NCI-H1105 treated with DMSO at 0.1 percent for 48 hours (cell line): Measurements from ENCODE around the gene NCOA3.
"Not testable (repeated sequence)": the region's sequence is repeated elsewhere in the genome, so short reads cannot be mapped to it uniquely, and the experiment has no call there.

Experiments used
- DNase-seq: peaks from one replicate; lab custom pipeline; 2025; lab: John Stamatoyannopoulos, UW

The NCOA3 gene

DNA sequence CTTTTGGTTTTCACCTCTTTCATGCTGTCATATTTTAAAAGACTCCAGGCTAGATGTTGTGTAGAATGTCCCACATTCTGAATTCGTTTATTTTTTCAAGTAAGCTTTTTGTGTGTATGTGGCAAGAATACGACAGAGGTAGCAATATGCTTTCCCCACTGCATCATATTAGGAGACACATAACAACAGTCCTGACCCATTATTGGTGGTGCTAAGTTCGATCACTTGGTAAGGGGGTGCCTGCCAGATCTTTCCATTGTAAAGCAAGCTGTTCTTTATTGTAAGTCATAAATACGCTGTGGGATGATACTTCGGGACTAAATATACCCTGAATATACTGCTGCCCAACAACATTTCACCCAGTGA is 588 bp upstream of the NCOA3 start:
- DNase-seq: no peak

DNA sequence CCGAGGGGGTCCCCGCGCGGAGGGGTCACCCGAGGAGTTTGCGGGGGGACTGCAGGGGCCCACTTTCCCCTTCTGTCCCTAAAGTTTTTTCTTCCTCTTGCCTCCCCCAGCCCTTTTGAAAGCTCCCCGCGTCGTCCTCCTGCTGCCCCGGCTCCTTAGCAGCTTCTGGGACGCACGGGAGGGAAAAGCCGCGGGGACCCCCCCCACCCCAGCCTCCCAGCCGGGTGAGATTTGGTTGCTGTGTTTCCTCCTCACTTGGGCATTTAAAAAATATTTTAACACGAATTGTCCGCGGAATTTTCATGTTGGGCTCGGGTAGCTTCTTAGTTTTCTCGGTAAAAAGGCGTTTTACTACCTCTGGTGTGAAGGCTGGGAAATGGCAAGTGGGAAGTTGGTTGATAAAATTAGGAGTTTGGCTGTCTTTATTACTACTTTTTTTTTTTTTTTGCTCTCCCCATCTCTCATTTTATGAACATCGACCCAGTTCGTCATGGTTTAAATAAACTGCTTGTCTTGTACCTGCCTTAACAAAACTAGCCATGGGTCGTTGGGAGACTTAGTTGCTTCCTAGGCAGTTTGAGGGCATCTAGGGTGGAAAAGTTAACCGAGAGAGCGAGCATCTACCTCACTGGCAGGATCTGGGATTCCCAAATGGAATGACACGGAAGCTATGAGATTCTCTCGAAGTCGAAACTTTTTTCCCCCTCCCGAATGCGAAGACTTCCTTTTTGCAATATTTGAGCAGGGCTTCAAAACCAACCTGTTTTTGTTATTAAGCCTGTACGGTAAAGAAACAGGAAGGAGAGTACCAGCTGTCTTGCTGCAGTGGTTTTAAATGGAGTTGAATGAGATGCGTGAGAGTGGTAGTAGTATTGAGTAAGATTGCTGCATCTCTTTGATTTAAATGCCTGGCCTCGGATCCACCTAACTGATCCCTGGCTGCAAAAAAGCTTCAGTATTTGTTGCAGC is 868 bp downstream of the NCOA3 start:
- peak; percentile 60 for DNase-seq

DNA sequence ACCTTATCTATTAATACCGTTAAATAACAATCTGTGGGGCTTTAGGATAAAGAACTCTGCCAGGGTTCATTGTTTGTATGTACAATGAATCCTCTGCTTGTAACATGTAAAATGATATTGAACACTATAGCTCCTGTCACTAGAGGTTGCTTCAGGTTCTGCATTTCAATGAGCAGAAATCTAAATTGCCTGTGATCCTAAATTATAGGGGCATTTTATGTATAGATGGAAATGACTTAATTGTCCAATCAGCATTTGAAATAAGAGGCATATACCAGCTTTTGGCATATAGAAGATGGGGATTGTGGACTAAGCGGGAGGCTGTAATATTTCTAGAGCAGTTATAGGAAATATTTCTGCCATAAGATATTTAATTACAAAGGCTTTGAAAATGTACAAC is 2.0 kb downstream of the NCOA3 start:
- DNase-seq: peak; percentile 40

DNA sequence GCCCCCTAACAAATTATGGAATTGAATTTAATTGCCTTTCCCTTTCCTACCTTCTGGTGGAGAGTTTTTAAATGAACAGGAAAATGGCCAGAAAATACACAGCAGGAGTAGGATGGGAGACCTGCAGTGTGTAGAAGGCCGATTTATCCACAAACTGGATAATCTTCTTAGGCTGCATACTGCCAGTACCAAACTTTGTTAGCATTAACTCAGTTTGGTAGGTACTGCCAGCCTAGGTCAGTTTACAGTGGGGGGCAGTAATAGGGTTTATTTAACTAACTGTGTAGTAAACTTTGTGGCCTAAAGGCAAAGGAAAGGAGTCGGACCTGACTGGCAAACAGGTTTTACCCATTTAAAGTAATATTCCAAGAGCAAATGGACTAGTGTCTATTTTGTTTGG is 4.6 kb downstream of the NCOA3 start:
- DNase-seq: no peak

DNA sequence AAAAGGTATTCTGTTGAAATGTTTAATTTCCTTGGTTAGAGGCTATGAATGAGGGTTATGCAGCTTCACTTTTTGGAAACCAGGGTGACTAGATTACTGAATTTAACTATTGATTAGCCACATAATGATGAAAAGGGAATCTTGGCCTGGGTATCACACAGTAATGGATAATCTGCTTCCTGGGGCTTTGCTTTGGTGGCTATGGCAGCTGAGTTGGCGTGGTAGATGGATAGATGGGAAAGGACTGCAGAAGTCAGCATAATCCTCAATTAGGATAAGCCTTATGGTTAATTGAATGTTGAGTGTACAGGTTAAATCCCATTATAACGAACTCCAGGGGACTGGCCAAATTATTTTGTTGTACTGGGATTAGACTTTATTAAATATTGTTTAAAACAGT is 5.2 kb downstream of the NCOA3 start:
- DNase-seq: no peak

DNA sequence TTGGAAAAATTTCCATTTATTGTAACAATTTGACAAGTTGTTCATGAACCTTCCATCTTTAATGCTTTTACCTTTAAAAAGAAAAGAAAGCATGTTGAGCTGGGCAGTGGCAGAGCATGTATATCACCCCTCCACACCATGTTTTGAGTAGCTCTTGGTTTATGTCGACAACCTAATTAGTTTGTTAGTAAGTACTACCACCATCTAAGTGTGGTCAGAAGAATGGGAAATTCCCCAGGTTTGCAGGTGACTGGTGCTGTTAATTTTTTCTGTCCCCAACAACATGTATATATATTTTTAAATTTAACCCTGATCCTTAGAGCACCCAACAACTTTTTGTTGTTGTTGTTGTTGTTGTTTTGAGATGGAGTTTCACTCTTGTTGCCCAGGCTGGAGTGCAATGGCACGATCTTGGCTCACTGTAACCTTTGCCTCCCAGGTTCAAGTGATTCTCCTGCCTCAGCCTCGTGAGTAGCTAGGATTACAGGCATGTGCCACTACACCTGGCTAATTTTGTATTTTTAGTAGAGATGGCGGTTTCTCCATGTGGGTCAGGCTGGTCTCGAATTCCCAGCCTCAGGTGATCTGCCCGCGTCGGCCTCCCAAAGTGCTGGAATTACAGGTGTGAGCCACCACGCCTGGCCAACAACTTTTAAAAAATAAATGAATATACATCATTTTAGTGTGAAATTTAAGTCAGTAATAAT is 5.7 kb downstream of the NCOA3 start:
- not testable (repeated sequence) for DNase-seq

DNA sequence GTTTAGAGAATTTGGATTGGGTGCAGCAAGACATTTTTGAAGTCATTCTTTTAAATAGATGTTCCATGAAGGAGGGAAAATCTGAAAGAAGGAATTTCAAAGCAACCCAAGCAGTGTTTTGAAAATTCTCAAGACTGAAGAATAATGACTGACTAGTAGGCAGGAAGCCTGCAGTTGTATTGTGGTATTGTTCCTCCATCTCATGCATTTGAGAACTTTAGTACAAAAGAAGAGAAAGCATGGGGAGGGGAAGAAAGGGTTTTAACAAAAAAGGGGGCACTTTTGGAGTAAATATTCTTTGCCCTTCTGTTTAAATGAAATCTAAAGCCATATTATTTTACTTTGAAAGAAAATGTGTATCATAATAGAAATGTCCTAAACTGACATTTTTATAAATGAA is 6.6 kb downstream of the NCOA3 start:
- DNase-seq: no peak

DNA sequence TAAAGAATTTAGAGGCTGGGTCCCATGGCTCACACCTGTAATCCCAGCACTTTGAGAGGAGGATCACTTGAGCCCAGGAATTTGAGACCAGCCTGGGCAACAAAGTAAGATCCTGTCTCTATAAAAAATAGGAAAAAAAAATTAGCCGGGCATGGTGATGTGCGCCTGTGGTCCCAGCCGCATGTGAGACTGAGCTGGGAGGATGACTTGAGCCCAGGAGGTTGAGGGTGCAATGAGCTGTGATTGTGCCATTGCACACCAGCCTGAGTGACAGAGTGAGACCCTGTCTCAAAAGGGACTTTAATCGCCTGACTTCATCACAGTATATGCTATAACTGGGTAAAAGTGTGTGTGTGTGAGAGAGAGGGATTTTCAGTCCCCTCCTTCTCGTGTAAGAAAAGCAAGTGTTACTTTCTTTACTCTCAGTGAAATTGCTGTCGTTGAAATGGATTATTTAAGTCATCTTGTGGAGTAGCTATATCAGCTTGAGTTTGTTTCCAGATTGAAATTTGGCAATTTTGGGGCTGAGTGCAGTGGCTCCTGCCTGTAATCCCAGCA is 7.5 kb downstream of the NCOA3 start:
- no peak for DNase-seq

DNA sequence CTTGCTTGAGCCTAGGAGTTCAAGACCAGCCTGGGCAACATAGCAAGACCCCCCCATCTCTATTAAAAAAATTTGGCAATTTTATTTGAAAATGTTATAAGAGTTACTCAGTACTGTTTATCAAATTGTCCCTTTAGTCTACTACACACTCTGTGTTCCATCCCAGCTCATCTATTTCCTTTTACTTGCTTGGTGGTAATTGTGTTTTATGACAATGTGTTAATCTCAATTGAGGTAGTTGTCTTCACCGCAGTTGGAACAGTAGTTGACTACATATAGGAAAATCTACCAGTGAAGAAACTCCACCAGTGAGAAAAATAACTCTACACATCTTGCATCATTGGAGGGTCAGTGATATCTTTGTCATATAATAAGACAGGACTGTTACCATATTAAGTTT is 8.0 kb downstream of the NCOA3 start:
- DNase-seq: no peak

DNA sequence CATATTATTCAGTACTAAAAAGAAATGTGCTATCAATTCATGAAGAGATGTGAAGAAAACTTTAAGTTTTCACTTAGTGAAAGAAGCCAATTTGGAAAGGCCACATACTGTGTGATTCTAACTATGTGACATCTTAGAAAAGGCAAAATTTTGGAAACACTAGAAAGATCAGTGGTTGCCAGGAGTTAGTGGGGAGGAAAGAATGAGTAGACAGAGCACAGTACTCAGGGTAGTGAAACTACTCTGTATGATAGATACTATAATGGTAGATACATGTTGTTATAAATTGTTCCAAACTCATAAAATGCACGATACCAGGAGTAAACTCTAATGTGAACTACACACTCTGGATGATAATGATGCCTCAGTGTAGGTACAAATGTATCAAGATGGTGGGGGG is 14.2 kb downstream of the NCOA3 start:
- no peak for DNase-seq

DNA sequence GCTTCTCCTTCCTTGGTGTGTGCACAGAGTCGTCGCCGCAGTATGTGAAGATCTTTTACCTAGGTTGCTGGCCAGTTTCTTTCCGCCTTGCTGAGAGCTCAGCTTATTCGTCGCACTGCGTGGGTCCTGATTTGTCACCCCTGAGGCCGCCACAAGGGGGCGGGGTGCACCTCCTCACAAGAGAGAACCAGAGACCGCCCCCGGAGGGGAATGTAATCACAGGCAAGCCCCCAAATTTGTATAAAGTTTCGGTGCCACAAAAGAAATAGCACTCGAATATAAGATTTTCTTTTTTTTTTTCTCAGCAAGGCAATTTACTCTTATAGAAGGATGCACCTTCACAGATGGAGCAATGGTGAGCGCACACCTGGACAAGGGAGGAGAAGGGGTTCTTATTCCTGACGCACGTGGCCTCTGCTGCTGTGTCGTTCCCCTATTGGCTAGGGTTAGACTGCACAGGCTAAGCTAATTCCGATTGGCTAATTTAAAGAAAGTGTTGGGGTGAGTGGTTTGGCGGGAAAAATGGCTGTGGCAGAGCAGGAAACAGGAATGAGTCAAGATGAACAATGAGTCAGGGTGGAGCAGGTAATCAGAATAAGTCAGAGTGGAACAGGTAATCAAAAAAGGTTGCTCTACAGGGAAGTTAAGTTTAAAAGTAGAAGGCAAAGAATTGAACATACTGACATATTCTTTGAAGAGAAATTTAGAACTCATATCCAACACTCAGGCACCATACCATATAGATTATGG is 19.5 kb downstream of the NCOA3 start:
- DNase-seq: no peak

DNA sequence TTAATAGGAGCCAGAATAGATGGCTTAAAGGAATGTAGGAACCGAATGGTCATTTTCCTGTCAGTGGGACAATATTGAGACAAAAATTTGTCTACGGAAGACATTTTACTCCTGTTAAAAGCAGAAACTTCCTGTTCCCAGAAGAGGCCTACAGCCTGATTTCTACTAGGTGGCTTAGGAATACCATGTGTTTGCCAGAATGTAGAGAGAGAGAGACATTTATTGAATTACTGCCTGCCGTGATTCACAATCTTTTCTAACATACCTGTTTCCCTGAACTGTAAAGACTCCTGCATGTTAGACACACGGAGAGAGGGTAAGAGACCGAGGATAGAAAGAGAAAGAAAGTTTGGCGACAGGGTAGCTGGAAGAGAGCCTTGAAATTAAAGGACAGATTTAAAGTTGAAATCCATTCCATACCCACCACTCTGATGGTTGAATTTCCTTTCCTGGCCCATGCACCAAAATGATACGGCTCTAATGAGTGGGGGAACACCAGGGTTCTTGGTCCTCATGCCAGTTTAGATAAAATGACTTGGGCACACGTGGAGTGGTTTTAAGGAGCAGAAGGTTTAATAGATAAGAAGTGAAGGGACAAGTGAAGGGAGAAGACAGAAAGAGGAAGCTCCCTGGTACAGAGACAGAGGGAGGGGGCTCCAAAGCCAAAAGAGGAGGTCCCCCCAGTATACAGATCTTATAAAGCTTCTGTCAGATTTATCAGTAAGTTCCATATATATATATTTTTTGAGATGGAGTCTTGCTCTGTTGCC is 22.5 kb downstream of the NCOA3 start:
- no peak for DNase-seq

DNA sequence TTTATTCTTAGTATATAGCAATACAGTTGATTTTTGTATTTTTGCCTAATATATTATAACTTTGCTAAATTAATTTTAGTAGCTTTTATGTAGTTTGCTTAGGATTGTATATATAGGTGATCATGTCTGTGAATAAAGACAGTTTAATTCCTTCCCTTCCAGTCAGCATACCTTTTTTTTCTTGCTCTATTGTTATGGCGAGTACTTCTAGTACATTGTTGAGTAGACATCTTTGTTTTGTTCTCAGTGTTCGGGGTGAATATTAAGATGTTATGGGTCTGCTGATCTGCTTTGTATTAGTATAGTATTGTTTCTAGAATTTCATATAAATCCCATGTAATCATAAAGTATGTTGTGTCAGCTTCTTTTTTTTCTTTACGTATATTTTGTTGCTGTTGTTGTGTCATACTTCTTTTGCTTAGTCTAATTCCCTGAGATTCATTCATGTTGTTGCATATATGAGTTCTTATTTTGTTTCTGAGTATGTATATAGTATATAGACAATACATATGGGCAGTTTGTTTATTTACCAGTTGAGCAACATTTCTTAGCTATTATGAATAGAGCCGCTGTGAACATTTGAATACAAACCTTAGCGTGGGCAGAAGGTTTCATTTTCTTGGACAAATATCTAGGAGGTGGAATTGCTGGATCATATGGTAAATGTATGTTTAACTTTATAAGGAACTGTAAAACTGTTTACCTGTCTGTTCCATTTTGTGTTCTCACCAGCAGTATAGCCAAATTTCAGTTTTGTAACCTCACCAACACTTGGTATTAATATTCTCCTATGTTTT is 25.5 kb downstream of the NCOA3 start:
- DNase-seq: no peak

DNA sequence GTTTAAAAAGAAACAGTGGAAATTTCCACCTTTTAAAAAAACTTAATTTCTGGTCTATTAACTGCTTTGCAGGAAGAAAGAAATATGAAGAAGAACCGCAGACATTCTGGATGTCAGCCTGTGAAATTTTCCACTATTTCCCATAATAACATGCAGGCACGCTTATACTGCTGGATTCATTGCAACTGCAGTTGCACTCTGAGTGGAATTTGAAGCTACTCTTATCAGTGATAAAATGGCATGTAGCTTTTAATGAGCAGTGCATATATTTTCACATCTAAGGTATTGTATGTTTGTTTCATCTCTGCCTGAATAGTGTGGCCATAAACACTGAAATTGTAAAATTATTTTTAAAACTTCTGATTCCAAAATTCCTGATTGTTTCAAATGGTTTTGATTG is 28.2 kb downstream of the NCOA3 start:
- DNase-seq: no peak

DNA sequence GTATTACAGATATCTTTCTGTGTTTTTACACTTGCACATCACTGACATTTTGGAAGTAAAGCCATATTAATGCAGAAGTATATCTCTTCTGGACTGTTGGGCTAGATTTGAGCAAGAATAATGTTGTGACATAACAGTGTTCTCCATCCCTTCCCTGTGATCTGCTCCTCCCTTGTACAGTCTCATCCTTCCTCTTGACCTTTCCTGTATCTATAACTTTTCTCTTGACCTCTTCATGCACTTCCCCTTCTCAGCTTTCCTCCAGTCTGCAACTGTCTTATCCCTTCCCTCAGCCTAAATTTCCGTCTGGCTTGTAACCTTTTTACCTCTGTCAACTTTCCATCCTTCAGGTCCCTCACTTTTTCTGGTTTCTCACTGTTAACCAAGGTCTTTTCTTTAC is 29.8 kb downstream of the NCOA3 start:
- DNase-seq: no peak

DNA sequence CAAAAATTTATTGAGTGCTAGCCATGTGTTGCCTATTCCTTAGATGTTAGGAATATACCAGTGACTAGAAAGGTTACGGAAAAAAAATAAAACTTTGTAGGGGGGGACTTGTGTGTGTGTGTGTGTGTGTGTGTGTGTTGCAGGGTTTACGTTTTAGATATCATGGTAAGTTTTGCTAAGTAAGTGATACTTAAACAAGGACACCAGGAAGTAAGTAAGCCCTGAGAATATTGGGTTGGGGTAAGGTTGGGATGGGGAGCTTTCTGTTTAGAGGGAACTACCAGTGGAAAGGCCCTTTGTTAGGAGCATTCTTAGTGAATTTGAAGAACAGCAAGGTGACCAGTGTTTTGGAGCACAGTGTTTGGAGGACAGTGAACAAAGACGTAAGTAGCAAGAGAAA is 30.3 kb downstream of the NCOA3 start:
- DNase-seq: no peak

DNA sequence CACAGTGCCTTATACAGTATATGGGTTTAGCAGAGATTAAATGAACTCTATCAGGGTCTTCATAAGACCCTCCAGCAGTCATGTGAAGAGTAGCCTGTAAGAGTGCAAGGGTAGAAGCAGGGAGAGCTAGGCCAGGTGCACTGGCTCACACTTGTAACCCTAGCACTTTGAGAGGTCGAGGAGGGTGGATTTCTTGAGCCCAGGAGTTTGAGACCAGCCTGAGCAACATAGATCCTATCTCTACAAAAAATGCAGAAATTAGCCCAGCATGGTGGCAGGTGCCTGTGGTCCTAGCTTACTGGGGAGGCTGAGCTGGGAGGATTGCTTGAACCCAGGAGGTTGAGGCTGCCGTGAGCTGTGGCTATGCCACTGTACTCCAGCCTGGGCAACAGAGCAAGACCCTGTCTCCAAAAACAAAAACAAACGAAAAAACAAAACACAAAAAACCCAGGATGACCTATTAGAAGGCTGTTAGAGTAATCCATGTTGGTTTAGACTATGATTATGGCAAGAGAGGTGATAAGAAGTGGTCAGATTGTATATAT is 31.9 kb downstream of the NCOA3 start:
- no peak for DNase-seq

DNA sequence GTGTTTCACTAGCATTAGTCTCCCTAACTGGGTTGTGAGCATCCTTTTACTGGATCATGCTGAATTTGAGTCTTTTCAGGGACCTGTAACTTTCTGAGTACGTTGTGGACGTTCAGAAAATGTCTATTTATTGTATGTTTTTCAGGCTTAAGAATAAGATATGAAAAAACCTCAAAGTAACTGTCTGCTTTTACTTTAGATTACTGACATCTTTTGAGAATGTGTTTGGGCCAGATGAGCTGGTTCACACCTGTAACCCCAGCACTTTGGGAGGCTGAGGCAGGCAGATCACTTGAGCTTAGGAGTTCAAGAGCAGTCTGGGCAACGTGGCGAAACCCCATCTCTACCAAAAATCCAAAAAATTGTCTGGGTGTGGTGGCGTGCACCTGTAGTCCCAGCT is 32.7 kb downstream of the NCOA3 start:
- DNase-seq: no peak

DNA sequence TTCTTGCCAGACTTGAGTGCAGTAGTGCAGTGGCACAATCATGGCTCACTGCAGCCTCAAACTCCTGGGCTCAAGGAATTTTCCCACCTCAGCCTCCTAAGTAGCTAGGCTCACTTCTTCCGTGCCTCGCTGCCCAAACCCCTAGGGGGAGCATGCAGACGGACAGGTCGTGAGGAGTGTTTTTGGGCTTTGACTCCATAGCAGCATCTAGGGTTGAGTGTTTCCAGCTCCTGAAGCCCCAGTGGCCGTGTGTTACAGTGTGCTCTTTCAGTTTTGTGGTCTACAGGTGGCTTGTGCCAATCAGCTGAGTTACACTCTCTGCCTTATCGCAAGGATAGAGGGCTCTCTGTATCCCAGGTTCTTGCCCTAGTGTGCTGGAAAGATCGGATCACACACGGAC is 33.4 kb downstream of the NCOA3 start:
- no peak for DNase-seq

DNA sequence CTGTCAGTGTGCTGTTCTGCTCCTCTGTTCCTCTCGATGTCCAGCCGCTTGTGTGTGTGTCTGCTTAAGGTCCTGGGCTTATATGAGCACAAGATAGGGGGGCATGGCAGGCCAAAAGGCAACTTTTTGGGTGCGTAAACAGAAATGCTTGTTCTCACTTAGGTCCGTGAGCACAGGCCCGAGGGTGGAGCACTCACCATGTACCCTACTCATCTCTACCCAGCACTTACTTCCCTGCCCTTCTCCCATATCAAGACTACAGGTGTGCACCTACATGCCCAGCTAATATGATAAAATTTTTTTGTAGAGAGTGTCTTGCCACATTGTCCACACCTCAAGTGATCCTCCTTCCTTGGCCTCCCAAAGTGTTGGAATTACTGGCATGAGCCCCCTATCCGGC is 34.3 kb downstream of the NCOA3 start:
- no peak for DNase-seq
